ENCODE measurements around the gene PANK2.
"Not testable (repeated sequence)": the region's sequence is repeated elsewhere in the genome, so short reads cannot be mapped to it uniquely, and the experiment has no call there.

Gene PANK2

GRCh38 chr20:3876676-3877075 lies 12.5 kb upstream of the PANK2 start:
- no peak for DNase-seq (ENCODE audit: low spot score)
- H3K27me3 Mint-ChIP-seq (ENCODE audit: low read depth), result no peaks in the 10 kb centered on the region
- no peak overlapping the region for H3K4me3 Mint-ChIP-seq
- peaks cover 46% of the 10 kb centered on the region for H3K36me3 Mint-ChIP-seq (ENCODE audit: low read depth)
- H3K27ac Mint-ChIP-seq, result no peak overlapping the region
- H3K4me1 Mint-ChIP-seq (ENCODE audit: low read depth), result peaks cover 6% of the 10 kb centered on the region
- H3K9me3 Mint-ChIP-seq, result no peaks in the 10 kb centered on the region

- not testable (repeated sequence) for H3K27ac Mint-ChIP-seq; H3K4me1 Mint-ChIP-seq (ENCODE audit: low read depth)
These were observed 10.3 kb upstream of the PANK2 start for GRCh38 chr20:3878921-3879274.

GRCh38 chr20:3885715-3886114 lies 3.5 kb upstream of the PANK2 start:
- H3K4me1 Mint-ChIP-seq (ENCODE audit: low read depth), result peaks cover 15% of the 10 kb centered on the region
- peaks cover 38% of the 10 kb centered on the region for H3K36me3 Mint-ChIP-seq (ENCODE audit: low read depth)
- H3K27me3 Mint-ChIP-seq (ENCODE audit: low read depth), result no peaks in the 10 kb centered on the region
- H3K4me3 Mint-ChIP-seq, result no peak overlapping the region
- DNase-seq (ENCODE audit: low spot score), result no peak
- H3K9me3 Mint-ChIP-seq, result no peaks in the 10 kb centered on the region
- no peak overlapping the region for H3K27ac Mint-ChIP-seq

More at GRCh38 chr20:3878921-3879274, 10.3 kb upstream of the PANK2 start:
- not testable (repeated sequence) for H3K9me3 Mint-ChIP-seq; DNase-seq (ENCODE audit: low spot score); H3K4me3 Mint-ChIP-seq; H3K27me3 Mint-ChIP-seq (ENCODE audit: low read depth)
- H3K36me3 Mint-ChIP-seq (ENCODE audit: low read depth), result peaks cover 31% of the 10 kb centered on the region

GRCh38 chr20:3887876-3888620 lies 1.1 kb upstream of the PANK2 start:
- H3K4me1 Mint-ChIP-seq (ENCODE audit: low read depth), result peaks cover 35% of the 10 kb centered on the region
- DNase-seq (ENCODE audit: low spot score), result no peak

GRCh38 chr20:3889489-3890397 lies 556 bp downstream of the PANK2 start:
- H3K9me3 Mint-ChIP-seq, result no peaks in the 10 kb centered on the region
- peaks cover 43% of the 10 kb centered on the region for H3K4me1 Mint-ChIP-seq (ENCODE audit: low read depth)
- peak overlapping the region; percentile 98 for H3K4me3 Mint-ChIP-seq
- H3K27me3 Mint-ChIP-seq (ENCODE audit: low read depth), result no peaks in the 10 kb centered on the region
- H3K36me3 Mint-ChIP-seq (ENCODE audit: low read depth), result peaks cover 56% of the 10 kb centered on the region
- no peak for DNase-seq (ENCODE audit: low spot score)
- peak overlapping the region; percentile 94 for H3K27ac Mint-ChIP-seq

More at GRCh38 chr20:3887876-3888620, 1.1 kb upstream of the PANK2 start:
- H3K27me3 Mint-ChIP-seq (ENCODE audit: low read depth), result no peaks in the 10 kb centered on the region
- H3K9me3 Mint-ChIP-seq, result no peaks in the 10 kb centered on the region
- peaks cover 49% of the 10 kb centered on the region for H3K36me3 Mint-ChIP-seq (ENCODE audit: low read depth)
- peak overlapping the region; percentile 94 for H3K4me3 Mint-ChIP-seq
- H3K27ac Mint-ChIP-seq, result peak overlapping the region; percentile 89

GRCh38 chr20:3890398-3890751 lies 1.2 kb downstream of the PANK2 start:
- DNase-seq (ENCODE audit: low spot score), result no peak
- H3K4me1 Mint-ChIP-seq (ENCODE audit: low read depth), result peaks cover 46% of the 10 kb centered on the region

GRCh38 chr20:3890999-3891929 lies 2.1 kb downstream of the PANK2 start:
- peak overlapping the region; percentile 94 for H3K27ac Mint-ChIP-seq
- H3K4me3 Mint-ChIP-seq, result peak overlapping the region; percentile 98
- H3K27me3 Mint-ChIP-seq (ENCODE audit: low read depth), result no peaks in the 10 kb centered on the region
- peaks cover 51% of the 10 kb centered on the region for H3K4me1 Mint-ChIP-seq (ENCODE audit: low read depth)
- no peaks in the 10 kb centered on the region for H3K9me3 Mint-ChIP-seq
- peaks cover 52% of the 10 kb centered on the region for H3K36me3 Mint-ChIP-seq (ENCODE audit: low read depth)
- DNase-seq (ENCODE audit: low spot score), result no peak

More at GRCh38 chr20:3890398-3890751, 1.2 kb downstream of the PANK2 start:
- H3K9me3 Mint-ChIP-seq, result no peaks in the 10 kb centered on the region
- peak overlapping the region; percentile 94 for H3K27ac Mint-ChIP-seq
- H3K4me3 Mint-ChIP-seq, result peak overlapping the region; percentile 98
- H3K27me3 Mint-ChIP-seq (ENCODE audit: low read depth), result no peaks in the 10 kb centered on the region
- peaks cover 56% of the 10 kb centered on the region for H3K36me3 Mint-ChIP-seq (ENCODE audit: low read depth)

GRCh38 chr20:3894796-3895195 lies 5.6 kb downstream of the PANK2 start:
- H3K9me3 Mint-ChIP-seq, result no peaks in the 10 kb centered on the region
- no peaks in the 10 kb centered on the region for H3K27me3 Mint-ChIP-seq (ENCODE audit: low read depth)
- no peak for DNase-seq (ENCODE audit: low spot score)
- H3K36me3 Mint-ChIP-seq (ENCODE audit: low read depth), result peaks cover 47% of the 10 kb centered on the region
- H3K4me3 Mint-ChIP-seq, result peak overlapping the region; percentile 15
- peaks cover 53% of the 10 kb centered on the region for H3K4me1 Mint-ChIP-seq (ENCODE audit: low read depth)
- peak overlapping the region; percentile 11 for H3K27ac Mint-ChIP-seq

GRCh38 chr20:3896302-3896701 lies 7.1 kb downstream of the PANK2 start:
- no peak overlapping the region for H3K4me3 Mint-ChIP-seq
- H3K4me1 Mint-ChIP-seq (ENCODE audit: low read depth), result peaks cover 56% of the 10 kb centered on the region
- no peaks in the 10 kb centered on the region for H3K27me3 Mint-ChIP-seq (ENCODE audit: low read depth)
- no peak overlapping the region for H3K27ac Mint-ChIP-seq
- peaks cover 35% of the 10 kb centered on the region for H3K36me3 Mint-ChIP-seq (ENCODE audit: low read depth)
- DNase-seq (ENCODE audit: low spot score), result no peak
- H3K9me3 Mint-ChIP-seq, result no peaks in the 10 kb centered on the region

GRCh38 chr20:3896853-3897583 lies 7.8 kb downstream of the PANK2 start:
- H3K27me3 Mint-ChIP-seq (ENCODE audit: low read depth), result no peaks in the 10 kb centered on the region
- H3K9me3 Mint-ChIP-seq, result no peaks in the 10 kb centered on the region
- H3K27ac Mint-ChIP-seq, result no peak overlapping the region
- H3K36me3 Mint-ChIP-seq (ENCODE audit: low read depth), result peaks cover 31% of the 10 kb centered on the region
- no peak overlapping the region for H3K4me3 Mint-ChIP-seq
- DNase-seq (ENCODE audit: low spot score), result no peak
- H3K4me1 Mint-ChIP-seq (ENCODE audit: low read depth), result peaks cover 56% of the 10 kb centered on the region

GRCh38 chr20:3898181-3898580 lies 9.0 kb downstream of the PANK2 start:
- peaks cover 26% of the 10 kb centered on the region for H3K36me3 Mint-ChIP-seq (ENCODE audit: low read depth)
- H3K4me3 Mint-ChIP-seq, result not testable (repeated sequence)

GRCh38 chr20:3898639-3899038 lies 9.5 kb downstream of the PANK2 start:
- H3K27ac Mint-ChIP-seq, result no peak overlapping the region

More at GRCh38 chr20:3898181-3898580, 9.0 kb downstream of the PANK2 start:
- H3K27ac Mint-ChIP-seq; DNase-seq (ENCODE audit: low spot score); H3K9me3 Mint-ChIP-seq; H3K27me3 Mint-ChIP-seq (ENCODE audit: low read depth): not testable (repeated sequence)
- peaks cover 47% of the 10 kb centered on the region for H3K4me1 Mint-ChIP-seq (ENCODE audit: low read depth)

GRCh38 chr20:3900187-3900604 lies 11.0 kb downstream of the PANK2 start:
- Mint-ChIP-seq H3K36me3 (ENCODE audit: low read depth) (peaks cover 19% of the 10 kb centered on the region), H3K27me3 (ENCODE audit: low read depth) (no peaks in the 10 kb centered on the region), H3K4me1 (ENCODE audit: low read depth) (peaks cover 46% of the 10 kb centered on the region), H3K9me3 (no peaks in the 10 kb centered on the region), H3K27ac (peak overlapping the region; percentile 63), H3K4me3 (peak overlapping the region; percentile 15)
- no peak for DNase-seq (ENCODE audit: low spot score)

More at GRCh38 chr20:3898639-3899038, 9.5 kb downstream of the PANK2 start:
- DNase-seq (ENCODE audit: low spot score), result no peak
- H3K4me1 Mint-ChIP-seq (ENCODE audit: low read depth), result peaks cover 43% of the 10 kb centered on the region
- no peak overlapping the region for H3K4me3 Mint-ChIP-seq
- H3K36me3 Mint-ChIP-seq (ENCODE audit: low read depth), result peaks cover 22% of the 10 kb centered on the region
- no peaks in the 10 kb centered on the region for H3K27me3 Mint-ChIP-seq (ENCODE audit: low read depth)
- H3K9me3 Mint-ChIP-seq, result no peaks in the 10 kb centered on the region
